Measurements from ENCODE around the gene TMEM8B. TPM values are rescaled to one million over a fixed set of nuclear protein-coding genes. Genes with fewer than 3 reads are reported as not detected.

TMEM8B gene
- polyA plus RNA-seq, 1 of the 3 experiments (the other 2 are of a cell fraction), result 5.8 TPM

DNA sequence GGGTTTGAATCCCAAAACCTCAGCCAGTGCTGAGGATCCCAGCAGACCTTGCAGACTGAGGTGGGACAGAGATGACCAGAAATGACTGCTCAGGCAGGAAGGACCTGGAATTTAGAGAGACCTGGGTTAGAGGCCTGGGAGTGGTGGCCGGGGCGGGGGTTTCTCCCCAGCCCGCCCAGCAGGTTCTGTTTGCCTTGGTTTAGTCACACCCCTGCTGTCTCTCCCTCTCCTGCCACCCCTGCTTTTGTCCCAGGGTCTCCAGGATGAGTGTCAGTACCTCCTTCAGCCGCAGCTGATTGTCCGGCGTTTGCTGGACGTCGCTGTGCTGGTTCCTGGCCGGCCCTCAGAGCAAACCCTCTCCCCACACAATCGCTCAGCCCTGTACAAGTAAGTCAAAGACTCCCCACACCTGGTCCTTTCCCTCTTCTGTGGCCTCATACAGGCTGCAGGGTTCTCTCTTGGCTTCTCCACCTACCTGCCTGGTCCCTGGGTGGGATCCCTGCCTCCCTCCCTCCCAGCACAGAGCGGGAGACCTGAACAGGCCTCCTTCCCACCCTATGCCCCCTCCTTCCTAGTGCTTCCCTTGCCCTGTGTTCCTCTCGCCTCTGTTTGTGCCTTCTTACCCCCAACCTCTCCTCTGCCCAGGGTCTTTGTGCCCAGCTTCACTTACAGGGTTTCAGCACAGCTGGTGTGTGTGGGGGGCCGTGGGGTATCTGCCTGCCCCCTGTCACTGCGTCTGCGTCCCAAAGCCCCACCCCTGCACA, 12.0 kb downstream of the TMEM8B start (continued):
- TF ChIP-seq, protein P1, sequence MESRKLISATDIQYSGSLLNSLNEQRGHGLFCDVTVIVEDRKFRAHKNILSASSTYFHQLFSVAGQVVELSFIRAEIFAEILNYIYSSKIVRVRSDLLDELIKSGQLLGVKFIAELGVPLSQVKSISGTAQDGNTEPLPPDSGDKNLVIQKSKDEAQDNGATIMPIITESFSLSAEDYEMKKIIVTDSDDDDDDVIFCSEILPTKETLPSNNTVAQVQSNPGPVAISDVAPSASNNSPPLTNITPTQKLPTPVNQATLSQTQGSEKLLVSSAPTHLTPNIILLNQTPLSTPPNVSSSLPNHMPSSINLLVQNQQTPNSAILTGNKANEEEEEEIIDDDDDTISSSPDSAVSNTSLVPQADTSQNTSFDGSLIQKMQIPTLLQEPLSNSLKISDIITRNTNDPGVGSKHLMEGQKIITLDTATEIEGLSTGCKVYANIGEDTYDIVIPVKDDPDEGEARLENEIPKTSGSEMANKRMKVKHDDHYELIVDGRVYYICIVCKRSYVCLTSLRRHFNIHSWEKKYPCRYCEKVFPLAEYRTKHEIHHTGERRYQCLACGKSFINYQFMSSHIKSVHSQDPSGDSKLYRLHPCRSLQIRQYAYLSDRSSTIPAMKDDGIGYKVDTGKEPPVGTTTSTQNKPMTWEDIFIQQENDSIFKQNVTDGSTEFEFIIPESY (IDR thresholded peaks at IDR 0.05; ENCODE audit: borderline replicate concordance, low read depth), result no peak
- TF ChIP-seq, protein P2, sequence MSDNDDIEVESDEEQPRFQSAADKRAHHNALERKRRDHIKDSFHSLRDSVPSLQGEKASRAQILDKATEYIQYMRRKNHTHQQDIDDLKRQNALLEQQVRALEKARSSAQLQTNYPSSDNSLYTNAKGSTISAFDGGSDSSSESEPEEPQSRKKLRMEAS (IDR thresholded peaks at IDR 0.05; ENCODE audit: low read depth), result no peak
- no peak for TF ChIP-seq GATA2 (CRISPR knock-in tag; IDR thresholded peaks at IDR 0.05)
- TF ChIP-seq NRF1 (IDR thresholded peaks at IDR 0.05; ENCODE audit: low read depth, low read length), result no peak

DNA sequence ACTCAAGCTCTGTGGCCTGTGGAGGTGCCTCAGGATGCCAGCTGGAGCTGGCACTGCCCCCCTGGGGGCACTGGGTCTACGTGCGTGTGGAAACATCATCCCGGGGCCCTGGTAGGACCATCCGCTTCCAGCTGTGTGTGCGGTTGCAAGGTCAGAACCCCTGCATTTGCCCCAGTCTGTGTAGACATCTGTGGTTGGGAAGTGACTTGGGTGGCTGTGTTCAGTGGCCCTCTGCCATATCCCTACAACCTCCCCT, 12.5 kb downstream of the TMEM8B start:
- Histone ChIP-seq H2AFZ (ENCODE audit: low read depth) (no peak overlapping the region), H3K79me2 (ENCODE audit: insufficient read depth) (no peaks in the 10 kb centered on the region), H3K9me3 (no peaks in the 10 kb centered on the region), H4K20me1 (ENCODE audit: insufficient read depth) (no peaks in the 10 kb centered on the region), H3K36me3 (replicated peaks in 1 of 2; ENCODE audit: control insufficient read depth in 1 of 2, insufficient read depth in 2 of 2, low read length in 1 of 2) (no peaks in the 10 kb centered on the region), H3K4me2 (no peak overlapping the region), H3K27me3 (ENCODE audit: insufficient read depth) (no peaks in the 10 kb centered on the region), H3F3A (replicated peaks; ENCODE audit: insufficient read depth) (no peaks in the 10 kb centered on the region), H3K27ac (ENCODE audit: low read depth in 2 of 2, low read length in 1 of 2) (no peak overlapping the region), H3K4me3 (ENCODE audit: low read depth in 2 of 2, low read length in 1 of 2) (no peak overlapping the region), H3K9me2 (no peaks in the 10 kb centered on the region), H3K4me1 (ENCODE audit: control insufficient read depth in 1 of 2, insufficient read depth in 2 of 2, low read depth in 1 of 2, low read length in 1 of 2) (peaks cover 0 to 10% of the 10 kb centered on the region in 2 experiments; a peak in 3 of 4 replicates), H3K9ac (no peak overlapping the region)
- TF ChIP-seq NRF1 (IDR thresholded peaks at IDR 0.05; ENCODE audit: low read depth, low read length), result no peak
- no peak for TF ChIP-seq RXRA (IDR thresholded peaks at IDR 0.05; ENCODE audit: borderline replicate concordance, low read depth)
- TF ChIP-seq SMC3 (IDR thresholded peaks at IDR 0.05; ENCODE audit: low read depth, low read length), result no peak
- no peak for TF ChIP-seq POLR2AphosphoS5 (IDR thresholded peaks at IDR 0.05; ENCODE audit: low read depth, low read length)
- TF ChIP-seq GABPA (IDR thresholded peaks at IDR 0.05; ENCODE audit: low read depth), result no peak
- no peak for TF ChIP-seq NFIC (IDR thresholded peaks at IDR 0.05; ENCODE audit: borderline replicate concordance)
- TF ChIP-seq SIN3A (IDR thresholded peaks at IDR 0.05; ENCODE audit: borderline replicate concordance, low read depth, low read length), result no peak
- TF ChIP-seq MEF2A (IDR thresholded peaks at IDR 0.05; ENCODE audit: borderline replicate concordance, low read depth), result no peak
- DNase-seq, result no peak
- no CpG with 5 or more reads among the region's 5 CpGs for WGBS (ENCODE audit: low lambda C conversion rate)
- POLR2A ChIA-PET, result no interaction called here
- CTCF ChIA-PET, result interaction anchor here (0.9 to 1.8 kb wide), 4 partner anchors 10 to 51 kb away, joined by 3 to 8 read pairs (median 4); no protein-coding TSS in a partner anchor

DNA sequence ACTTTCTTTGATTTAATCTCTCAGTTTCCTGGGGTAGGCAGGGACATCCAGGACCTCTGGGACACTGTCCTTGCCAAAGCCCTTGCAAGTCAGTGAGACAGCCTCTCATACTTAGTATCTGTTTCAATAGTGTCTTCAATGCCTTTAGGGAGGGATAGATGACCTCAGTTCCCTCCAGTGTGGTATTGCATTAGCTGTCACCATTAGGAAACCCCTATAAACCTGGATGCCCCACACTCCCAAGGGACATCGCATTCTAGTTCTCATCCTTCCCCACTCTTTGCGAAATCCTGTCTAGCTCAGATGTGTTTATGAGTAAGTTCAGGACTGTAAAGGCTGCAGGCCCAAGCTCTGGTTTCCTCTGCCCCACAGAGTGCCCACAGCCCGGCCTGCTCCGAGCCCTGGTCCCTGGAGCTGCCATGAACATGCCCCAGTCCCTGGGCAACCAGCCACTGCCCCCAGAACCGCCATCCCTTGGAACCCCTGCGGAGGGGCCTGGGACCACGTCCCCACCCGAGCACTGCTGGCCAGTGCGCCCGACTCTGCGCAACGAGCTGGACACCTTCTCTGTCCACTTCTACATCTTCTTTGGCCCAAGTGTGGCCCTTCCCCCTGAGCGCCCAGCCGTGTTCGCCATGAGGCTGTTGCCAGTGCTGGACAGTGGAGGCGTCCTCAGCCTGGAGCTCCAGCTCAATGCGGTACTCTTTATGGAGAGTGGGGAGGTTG, 13.2 kb downstream of the TMEM8B start:
- H3K27ac ChIP-seq (ENCODE audit: low read depth in 2 of 2, low read length in 1 of 2), result no peak overlapping the region
- POLR2A ChIA-PET, result no interaction called here

More for the DNA sequence above, 13.2 kb downstream of the TMEM8B start:
- no peak overlapping the region for H3K9ac ChIP-seq
- H3F3A ChIP-seq (replicated peaks; ENCODE audit: insufficient read depth), result no peaks in the 10 kb centered on the region
- H3K4me1 ChIP-seq (ENCODE audit: control insufficient read depth in 1 of 2, insufficient read depth in 2 of 2, low read depth in 1 of 2, low read length in 1 of 2), result peaks cover 0 to 10% of the 10 kb centered on the region in 2 experiments
- no peak overlapping the region for H3K4me2 ChIP-seq
- H2AFZ ChIP-seq (ENCODE audit: low read depth), result no peak overlapping the region
- no peak for DNase-seq
- no peaks in the 10 kb centered on the region for H3K9me3 ChIP-seq
- H3K27me3 ChIP-seq (ENCODE audit: insufficient read depth), result no peaks in the 10 kb centered on the region
- no peaks in the 10 kb centered on the region for H3K9me2 ChIP-seq
- CTCF ChIA-PET, result interaction anchor here (0.6 to 1.8 kb wide), 5 partner anchors 9 to 52 kb away, joined by 3 to 8 read pairs (median 3); partner anchors contain the start of gene HINT2
- 93% methylated on average over 10 of the region's 17 CpGs for WGBS (ENCODE audit: low lambda C conversion rate)
- H4K20me1 ChIP-seq (ENCODE audit: insufficient read depth), result no peaks in the 10 kb centered on the region
- H3K36me3 ChIP-seq (replicated peaks in 1 of 2; ENCODE audit: control insufficient read depth in 1 of 2, insufficient read depth in 2 of 2, low read length in 1 of 2), result peaks cover 0 to 4% of the 10 kb centered on the region in 2 experiments
- H3K4me3 ChIP-seq (ENCODE audit: low read depth in 2 of 2, low read length in 1 of 2), result no peak overlapping the region
- H3K79me2 ChIP-seq (ENCODE audit: insufficient read depth), result no peaks in the 10 kb centered on the region
- TF ChIP-seq NFIC (IDR thresholded peaks at IDR 0.05; ENCODE audit: borderline replicate concordance) (no peak), SMC3 (IDR thresholded peaks at IDR 0.05; ENCODE audit: low read depth, low read length) (no peak), MXI1 (IDR thresholded peaks at IDR 0.05; ENCODE audit: low read depth, low read length) (no peak)
- TF ChIP-seq, protein P1 (IDR thresholded peaks at IDR 0.05; ENCODE audit: borderline replicate concordance, low read depth), result no peak
- TF ChIP-seq, protein P3, sequence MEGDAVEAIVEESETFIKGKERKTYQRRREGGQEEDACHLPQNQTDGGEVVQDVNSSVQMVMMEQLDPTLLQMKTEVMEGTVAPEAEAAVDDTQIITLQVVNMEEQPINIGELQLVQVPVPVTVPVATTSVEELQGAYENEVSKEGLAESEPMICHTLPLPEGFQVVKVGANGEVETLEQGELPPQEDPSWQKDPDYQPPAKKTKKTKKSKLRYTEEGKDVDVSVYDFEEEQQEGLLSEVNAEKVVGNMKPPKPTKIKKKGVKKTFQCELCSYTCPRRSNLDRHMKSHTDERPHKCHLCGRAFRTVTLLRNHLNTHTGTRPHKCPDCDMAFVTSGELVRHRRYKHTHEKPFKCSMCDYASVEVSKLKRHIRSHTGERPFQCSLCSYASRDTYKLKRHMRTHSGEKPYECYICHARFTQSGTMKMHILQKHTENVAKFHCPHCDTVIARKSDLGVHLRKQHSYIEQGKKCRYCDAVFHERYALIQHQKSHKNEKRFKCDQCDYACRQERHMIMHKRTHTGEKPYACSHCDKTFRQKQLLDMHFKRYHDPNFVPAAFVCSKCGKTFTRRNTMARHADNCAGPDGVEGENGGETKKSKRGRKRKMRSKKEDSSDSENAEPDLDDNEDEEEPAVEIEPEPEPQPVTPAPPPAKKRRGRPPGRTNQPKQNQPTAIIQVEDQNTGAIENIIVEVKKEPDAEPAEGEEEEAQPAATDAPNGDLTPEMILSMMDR (IDR thresholded peaks at IDR 0.05), result no peak
- TF ChIP-seq, protein P4, sequence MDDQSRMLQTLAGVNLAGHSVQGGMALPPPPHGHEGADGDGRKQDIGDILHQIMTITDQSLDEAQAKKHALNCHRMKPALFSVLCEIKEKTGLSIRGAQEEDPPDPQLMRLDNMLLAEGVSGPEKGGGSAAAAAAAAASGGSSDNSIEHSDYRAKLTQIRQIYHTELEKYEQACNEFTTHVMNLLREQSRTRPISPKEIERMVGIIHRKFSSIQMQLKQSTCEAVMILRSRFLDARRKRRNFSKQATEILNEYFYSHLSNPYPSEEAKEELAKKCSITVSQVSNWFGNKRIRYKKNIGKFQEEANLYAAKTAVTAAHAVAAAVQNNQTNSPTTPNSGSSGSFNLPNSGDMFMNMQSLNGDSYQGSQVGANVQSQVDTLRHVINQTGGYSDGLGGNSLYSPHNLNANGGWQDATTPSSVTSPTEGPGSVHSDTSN (IDR thresholded peaks at IDR 0.05), result no peak

Data from SK-N-SH (cell line).